ENCODE results near the gene IRAK1. TPM values are rescaled to one million over a fixed set of nuclear protein-coding genes. Genes with fewer than 3 reads are reported as not detected.

IRAK1 gene
- total and polyA plus RNA-seq, 2 of the 13 experiments (the other 11 are each of a cell fraction or from before 2014, with no cell fraction given) = 57.7 to 77.3 TPM

- TF ChIP-seq AKNA (CRISPR knock-in tag; IDR thresholded peaks at IDR 0.05; ENCODE audit: borderline replicate concordance) (no peak), ZNF136 (CRISPR knock-in tag; IDR thresholded peaks at IDR 0.05; ENCODE audit: low read depth) (no peak), SMYD3 (CRISPR knock-in tag; IDR thresholded peaks at IDR 0.05) (no peak), USF2 (IDR thresholded peaks at IDR 0.05; ENCODE audit: low read depth, low read length) (no peak), USF2 (CRISPR knock-in tag; IDR thresholded peaks at IDR 0.05; ENCODE audit: borderline replicate concordance) (no peak), CSRNP2 (CRISPR knock-in tag; conservative IDR thresholded peaks at IDR 0.05; ENCODE audit: low read depth) (no peak), JARID2 (CRISPR knock-in tag; IDR thresholded peaks at IDR 0.05; ENCODE audit: insufficient replicate concordance) (no peak), ZNF121 (CRISPR knock-in tag; IDR thresholded peaks at IDR 0.05) (no peak), WIZ (CRISPR knock-in tag; IDR thresholded peaks at IDR 0.05) (no peak), HMGA1 (CRISPR knock-in tag; conservative IDR thresholded peaks at IDR 0.05) (no peak), ZNF672 (CRISPR knock-in tag; IDR thresholded peaks at IDR 0.05) (no peak), KDM6A (CRISPR knock-in tag; IDR thresholded peaks at IDR 0.05; ENCODE audit: low read depth) (no peak), NFE2 (CRISPR knock-in tag; IDR thresholded peaks at IDR 0.05) (no peak)
These were observed 51.4 kb downstream of the IRAK1 start (continued) for GRCh38 chrX:153968255-153968654.

Data from HepG2 (cell line).